Measurements from ENCODE around the gene IL4R. TPM values are rescaled to one million over a fixed set of nuclear protein-coding genes. Genes with fewer than 3 reads are reported as not detected.

The IL4R gene
- total RNA-seq, 1 donor from 2014 or later: 74.2 TPM

- no peak for DNase-seq (ENCODE audit: low spot score)
These were observed 1.7 kb downstream of the IL4R start for GRCh38 chr16:27315333-27316037.

GRCh38 chr16:27316038-27316680, 2.4 kb downstream of the IL4R start:
- no peak for DNase-seq (ENCODE audit: low spot score)

DNA sequence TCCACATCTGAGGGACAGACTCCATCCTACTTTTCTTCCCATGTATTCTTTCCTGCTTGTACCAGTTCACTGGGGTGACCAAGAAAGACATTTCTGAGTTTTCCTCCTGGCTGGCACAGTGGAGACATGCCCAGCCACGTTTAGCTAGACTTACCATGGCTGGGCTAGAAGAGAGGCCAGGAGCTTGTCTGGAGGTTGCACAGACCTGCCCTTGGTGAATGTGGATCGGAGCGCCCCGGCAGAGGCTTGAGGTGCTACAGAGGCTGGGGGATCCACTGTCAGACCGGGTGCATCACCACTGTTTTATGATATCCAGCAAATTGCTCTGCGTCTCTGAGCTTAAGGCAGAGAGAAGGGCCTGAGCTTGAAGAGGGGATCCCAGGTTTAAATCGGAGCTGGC, 3.5 kb downstream of the IL4R start:
- no peak for DNase-seq (ENCODE audit: low spot score)

GRCh38 chr16:27317738-27318391, 4.1 kb downstream of the IL4R start:
- no peak for DNase-seq (ENCODE audit: low spot score)

DNA sequence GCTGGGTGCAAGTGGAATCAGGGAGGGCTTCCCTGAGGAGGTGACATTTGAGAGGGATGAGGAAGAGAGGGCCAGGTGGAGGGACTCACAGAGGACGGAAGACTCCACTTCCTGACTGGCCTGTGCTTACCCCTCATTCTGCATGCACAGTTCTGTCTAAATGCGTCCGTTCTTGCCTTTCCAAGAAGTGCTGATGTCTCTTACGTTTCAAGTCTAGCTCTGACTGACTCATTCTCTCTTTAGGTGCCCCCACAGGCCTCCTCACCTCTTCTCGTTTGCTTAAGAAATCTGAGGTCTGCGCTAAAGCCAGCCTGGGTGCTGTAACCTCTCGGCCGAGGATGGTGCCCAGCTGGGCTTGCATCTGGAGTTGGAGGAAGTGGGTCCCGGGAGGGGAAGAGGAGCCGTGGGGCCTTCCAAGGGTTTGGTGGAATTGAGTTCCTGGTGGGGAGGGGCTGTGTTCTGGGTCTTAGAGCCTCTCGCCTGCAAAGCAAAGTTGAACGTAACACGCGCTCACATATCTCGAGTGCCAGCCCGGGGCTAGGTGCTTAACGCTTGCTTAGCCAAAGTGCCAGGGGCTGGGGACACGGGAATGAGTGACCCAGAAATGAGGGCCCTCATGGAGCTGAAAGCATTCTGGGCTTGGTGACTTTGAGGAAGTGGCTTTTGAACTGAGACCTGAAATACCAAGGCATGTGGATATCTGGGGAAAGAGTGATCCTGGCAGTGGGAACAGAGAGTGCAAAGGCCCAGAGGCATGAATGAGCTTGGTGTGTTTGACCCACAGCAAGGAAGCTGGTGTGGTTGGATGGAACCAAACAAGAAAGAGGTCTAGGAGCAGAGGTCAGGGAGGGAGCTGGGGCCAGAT, 4.8 kb downstream of the IL4R start:
- DNase-seq (ENCODE audit: low spot score): no peak

DNA sequence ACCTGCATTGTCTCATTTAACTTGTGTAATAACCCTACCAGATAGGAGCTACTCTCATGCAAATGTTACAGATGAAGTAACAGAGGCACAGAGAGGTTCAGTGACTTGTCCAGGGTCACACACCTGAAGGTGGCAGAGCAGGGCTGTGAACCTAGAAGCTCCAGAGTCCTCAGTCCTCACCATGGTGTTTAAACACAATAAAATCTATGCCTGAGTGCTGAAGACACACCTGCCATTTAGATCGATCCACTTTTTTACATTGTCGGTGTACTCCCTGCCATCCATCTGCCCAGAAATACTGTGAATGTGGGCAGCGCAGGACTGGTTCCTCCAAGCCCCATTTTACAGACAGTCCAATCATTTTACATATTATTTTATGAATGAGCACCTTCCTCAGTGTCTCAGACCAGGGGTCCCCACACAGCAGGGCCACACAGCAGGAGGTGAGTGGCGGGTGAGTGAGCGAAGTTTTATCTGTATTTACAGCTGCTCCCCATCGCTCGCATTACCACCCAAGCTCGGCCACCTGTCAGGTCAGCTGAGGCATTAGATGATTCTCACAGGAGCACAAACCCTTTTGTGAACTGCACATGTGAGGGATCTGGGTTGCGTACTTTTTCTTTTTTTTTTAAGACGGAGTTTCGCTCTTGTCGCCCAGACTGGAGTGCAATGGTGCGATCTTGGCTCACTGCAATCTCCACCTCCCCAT, 5.6 kb downstream of the IL4R start:
- no peak for DNase-seq (ENCODE audit: low spot score)

DNA sequence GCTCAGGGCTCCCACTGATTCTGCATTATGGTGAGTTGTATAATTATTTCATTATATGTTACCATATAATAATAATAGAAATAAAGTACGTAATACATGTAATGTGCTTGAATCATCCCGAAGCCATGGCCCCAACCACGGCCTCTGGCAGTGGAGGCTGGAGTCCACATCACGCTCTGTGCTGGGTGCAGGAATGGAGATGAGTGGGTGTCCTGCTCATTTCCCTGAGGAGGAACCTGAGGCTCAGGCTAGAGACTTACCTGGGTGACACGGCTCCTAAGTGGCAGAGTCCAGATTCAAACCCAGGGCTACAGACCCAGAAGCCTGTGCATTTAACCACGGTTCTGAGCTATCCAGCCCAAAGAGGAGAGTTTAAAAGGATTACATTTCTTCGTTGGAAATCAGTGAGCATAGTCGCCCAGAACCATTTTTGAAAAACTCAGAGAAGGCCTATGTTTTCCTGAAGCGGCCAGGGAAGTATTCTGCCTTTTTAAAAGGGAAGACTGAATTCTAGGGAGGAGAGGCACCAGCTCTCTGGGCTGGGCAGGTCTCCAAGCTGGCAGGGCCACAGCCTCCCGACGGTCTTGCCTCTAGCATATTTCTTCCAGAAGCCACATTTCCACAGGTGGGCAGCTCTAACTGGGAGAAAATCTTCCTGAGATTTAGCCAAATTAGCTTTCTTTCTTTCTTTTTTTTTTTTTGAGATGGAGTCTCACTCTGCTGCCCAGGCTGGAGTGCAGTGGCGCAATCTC, 6.7 kb downstream of the IL4R start:
- no peak for DNase-seq (ENCODE audit: low spot score)

DNA sequence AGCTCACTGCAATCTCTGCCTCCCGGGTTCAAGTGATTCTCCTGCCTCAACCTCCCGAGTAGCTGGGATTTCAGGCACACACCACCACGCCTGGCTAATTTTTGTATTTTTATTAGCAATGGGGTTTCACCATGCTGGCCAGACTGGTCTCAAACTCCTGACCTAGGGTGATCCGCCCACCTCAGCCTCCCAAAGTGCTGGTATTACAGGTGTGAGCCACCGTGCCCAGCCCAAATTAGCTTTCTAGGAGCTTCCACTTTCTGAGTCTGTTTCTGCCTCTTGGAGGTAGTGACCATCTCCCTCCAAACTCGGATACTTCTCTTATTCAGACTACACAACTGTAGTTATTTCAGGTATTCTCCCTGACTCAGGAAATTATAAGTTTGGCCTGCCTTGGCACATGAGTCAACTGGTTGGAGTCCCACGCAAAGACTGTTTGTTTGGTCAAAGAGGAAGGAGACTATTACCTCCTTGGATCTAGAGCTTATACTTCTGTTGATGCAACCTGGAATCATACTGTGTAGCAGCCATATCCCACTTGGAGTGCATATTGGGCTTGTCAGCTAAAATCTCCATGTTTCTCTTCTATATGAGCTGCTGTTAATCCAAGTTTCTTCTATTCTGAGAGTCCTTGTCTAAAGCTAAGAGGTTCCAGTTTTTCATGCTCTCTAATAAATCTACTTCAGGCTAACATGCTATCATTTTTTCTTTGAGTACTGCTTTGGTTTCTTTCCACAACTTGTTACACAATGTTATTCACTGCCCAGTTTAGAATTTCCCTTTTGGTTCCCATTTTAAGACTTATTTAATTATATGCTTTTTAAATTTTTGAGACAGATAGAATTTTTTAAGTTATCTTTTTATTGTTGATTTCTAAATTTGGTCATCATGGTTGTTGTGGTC, 7.5 kb downstream of the IL4R start:
- no peak for DNase-seq (ENCODE audit: low spot score)

- DNase-seq (ENCODE audit: low spot score): peak; percentile 83
These were observed 9.3 kb downstream of the IL4R start for GRCh38 chr16:27322858-27323780.

GRCh38 chr16:27323781-27324561, 10.2 kb downstream of the IL4R start:
- no peak for DNase-seq (ENCODE audit: low spot score)

GRCh38 chr16:27324851-27325301, 11.1 kb downstream of the IL4R start:
- DNase-seq (ENCODE audit: low spot score): no peak

- no peak for DNase-seq (ENCODE audit: low spot score)
These were observed 12.0 kb downstream of the IL4R start for GRCh38 chr16:27325736-27326135.

GRCh38 chr16:27326251-27326650, 12.5 kb downstream of the IL4R start:
- no peak for DNase-seq (ENCODE audit: low spot score)

DNA sequence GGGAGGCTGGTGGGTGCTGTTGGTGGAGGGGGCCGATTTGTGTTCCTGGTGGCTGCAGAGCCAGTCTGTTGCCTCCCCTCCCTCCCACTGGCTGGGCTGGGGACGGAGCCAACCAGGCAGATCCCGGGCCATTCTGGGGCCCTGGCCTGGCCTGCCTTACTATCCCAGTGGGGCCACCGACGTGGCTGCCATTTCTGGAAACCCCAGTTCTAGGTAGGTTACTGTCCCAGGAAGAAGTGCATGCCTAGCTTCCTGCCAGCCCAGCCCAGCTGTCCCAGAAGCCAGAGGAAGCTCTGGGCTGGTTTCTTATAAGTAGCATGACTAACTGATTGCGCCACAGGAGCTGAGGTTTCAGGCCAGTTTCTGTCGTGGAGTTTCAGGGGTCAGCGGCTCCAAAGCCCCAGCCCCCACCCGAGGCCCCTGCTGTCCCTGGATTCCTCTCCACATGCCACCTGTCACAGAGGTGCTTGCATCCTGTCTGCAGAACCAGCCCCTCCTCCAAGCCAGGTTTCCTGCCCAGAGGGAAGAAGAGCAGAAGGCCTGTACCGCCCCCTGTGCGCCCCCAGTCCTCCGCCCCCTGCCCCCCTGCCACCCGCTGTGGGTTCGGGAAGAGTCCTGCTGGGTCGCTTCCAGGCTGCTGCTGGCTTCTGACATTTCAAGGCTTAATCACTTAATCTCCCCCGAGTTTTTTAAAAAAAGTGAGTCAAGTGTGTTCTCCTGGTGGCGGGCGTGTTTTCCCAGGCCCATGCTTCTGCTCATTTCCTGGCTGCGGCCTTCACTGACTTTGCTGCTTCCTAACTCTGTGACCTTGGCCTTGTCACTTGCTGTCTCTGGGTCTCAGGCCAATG, 13.2 kb downstream of the IL4R start:
- DNase-seq (ENCODE audit: low spot score): peak; percentile 80

DNA sequence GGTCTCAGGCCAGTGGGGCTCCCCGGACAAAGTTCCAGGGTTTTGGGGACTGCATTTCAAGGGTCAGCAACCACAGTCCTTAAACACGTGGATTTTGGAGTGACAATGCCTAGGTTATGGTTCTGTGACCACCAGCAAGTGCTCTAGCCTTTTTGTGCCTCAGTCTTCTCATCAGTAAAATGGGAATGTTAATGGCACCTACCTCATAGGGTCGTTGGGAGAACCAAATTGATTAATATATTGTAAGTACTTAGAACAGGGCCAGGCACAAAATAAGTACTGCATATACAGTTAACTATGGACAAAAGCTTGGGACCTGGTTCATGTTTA, 13.8 kb downstream of the IL4R start:
- no peak for DNase-seq (ENCODE audit: low spot score)

- DNase-seq (ENCODE audit: low spot score): no peak
These were observed 15.2 kb downstream of the IL4R start for GRCh38 chr16:27328937-27329336.

Measured in mucosa of gallbladder (tissue), 1 donor.